ENCODE results near the gene IDH3A. TPM values are rescaled to one million over a fixed set of nuclear protein-coding genes. Genes with fewer than 3 reads are reported as not detected.

IDH3A gene
- total RNA-seq, 3 donors from 2014 or later (not counting 1 experiment from before 2014, with no cell fraction given) = 43.5 to 55.1 (median 53.3) TPM

DNA sequence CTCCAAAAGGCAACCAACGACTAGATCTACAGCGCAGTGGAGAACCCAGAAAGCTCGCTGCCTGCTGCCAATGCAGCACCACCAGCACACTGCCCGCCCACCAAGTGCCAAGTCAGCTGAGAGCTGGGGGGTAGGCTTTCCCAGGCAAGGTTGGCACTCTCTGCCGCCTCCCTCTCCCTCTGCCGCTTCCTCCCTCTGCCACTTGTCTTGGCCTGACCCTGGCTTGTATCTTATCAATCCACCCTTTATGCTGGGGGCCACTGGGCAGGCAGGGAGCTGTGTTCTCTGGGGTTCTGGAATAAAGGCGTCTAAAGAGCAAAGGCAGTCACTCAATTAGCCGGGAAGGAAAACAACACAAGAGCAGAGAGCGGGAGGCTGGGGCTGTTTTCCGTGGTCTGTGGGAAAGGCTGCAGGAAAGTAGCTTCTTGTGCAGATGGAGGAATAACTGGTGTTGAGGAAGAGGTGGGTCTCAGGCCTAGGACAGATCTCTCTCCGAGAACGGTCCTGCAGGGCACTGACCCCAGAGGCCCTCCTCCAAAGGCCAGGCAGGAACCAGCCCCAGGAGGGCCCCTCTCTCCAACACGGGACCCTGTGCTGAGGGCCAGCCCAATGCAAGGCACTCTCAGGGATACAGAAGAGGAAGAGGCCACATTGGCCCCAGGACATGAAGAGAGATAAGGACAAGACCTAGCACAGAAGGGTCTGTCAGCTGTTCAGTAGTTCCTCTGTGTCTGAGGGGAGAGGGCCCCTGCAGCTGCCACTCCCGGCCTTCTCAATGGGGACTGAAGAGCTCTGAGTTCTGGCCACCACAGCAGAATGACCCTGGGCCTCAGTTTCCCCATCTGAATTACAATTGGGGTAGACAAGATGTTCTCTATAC lies 54.4 kb downstream of the IDH3A start:
- TF ChIP-seq CTCF (IDR thresholded peaks at IDR 0.05) = no peak
- ATAC-seq = no peak
- Histone ChIP-seq H3K4me3 (ENCODE audit: low read length) (no peak overlapping the region), H3K9me3 (ENCODE audit: control insufficient read depth, insufficient read depth, low read length) (no peaks in the 10 kb centered on the region), H3K4me1 (ENCODE audit: control insufficient read depth, insufficient read depth, low read length) (no peaks in the 10 kb centered on the region), H3K36me3 (ENCODE audit: control insufficient read depth, insufficient read depth, low read length) (no peaks in the 10 kb centered on the region), H3K27ac (ENCODE audit: low read length) (no peak overlapping the region), H3K27me3 (ENCODE audit: control insufficient read depth, insufficient read depth, low read length) (no peaks in the 10 kb centered on the region)
- no peak for DNase-seq
- WGBS (ENCODE audit: insufficient coverage) = 88% methylated on average over 14 of the region's 14 CpGs
- Mint-ChIP-seq H3K4me3 (no peak overlapping the region), H3K4me1 (no peaks in the 10 kb centered on the region), H3K27ac (no peak overlapping the region), H3K9me3 (no peaks in the 10 kb centered on the region), H3K36me3 (no peaks in the 10 kb centered on the region), H3K27me3 (ENCODE audit: low read depth in 2 of 2) (peaks cover 0 to 2% of the 10 kb centered on the region in 2 donors)
- intact Hi-C loops (cut with micrococcal nuclease) = no loop called here

DNA sequence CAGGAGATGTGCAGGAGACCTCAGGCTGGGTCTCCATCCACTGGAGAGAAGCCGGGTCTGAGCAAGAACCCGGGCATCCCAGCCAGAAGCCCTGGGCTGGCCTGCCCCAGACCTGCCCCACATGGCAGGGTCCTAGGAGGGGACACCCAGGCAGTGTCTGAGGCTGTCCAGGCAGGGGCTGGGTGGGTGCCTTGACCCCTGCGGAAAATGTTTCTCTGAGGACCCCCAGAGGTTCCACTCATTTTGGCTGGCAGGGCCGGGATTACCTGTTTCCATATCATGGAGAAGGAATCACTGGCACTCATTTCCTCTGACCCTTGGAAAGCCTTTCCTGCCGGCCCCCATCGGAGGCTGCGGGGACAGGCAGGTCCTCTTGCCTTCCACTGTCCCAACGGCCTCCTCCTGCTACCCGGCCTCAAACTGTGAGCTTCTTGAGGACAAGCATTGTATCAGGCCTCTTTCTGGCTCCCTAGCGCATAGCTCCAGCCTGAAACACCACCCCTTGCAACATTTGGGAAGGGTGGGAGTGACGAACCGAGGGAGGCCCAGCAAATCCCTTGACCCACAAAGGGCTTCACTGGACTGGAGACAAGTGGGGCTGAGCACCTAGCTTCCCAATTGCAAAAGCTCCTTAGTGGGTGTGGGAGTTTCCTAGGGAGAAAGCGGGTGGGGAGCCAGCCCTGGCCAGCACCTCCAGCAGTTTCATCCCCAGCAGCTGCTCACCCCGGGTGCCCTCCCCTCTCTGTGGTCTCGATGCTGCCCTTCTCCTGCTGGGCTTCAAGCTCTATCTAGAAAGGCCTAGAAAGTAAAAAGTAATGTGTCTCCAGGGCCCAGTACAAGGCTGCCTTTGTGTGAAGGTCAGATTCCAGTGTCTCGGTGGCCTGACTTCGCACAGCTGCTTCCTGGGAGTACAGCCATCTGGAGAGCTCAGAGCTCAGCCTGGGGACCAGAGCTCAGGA lies 55.5 kb downstream of the IDH3A start:
- Histone ChIP-seq H3K4me1 (ENCODE audit: control insufficient read depth, insufficient read depth, low read length) (no peaks in the 10 kb centered on the region), H3K9me3 (ENCODE audit: control insufficient read depth, insufficient read depth, low read length) (no peaks in the 10 kb centered on the region), H3K36me3 (ENCODE audit: control insufficient read depth, insufficient read depth, low read length) (no peaks in the 10 kb centered on the region), H3K27ac (ENCODE audit: low read length) (no peak overlapping the region), H3K4me3 (ENCODE audit: low read length) (no peak overlapping the region), H3K27me3 (ENCODE audit: control insufficient read depth, insufficient read depth, low read length) (no peaks in the 10 kb centered on the region)
- 93% methylated on average over 17 of the region's 17 CpGs for WGBS (ENCODE audit: insufficient coverage)
- H3K27me3 Mint-ChIP-seq (ENCODE audit: low read depth in 2 of 2) = peaks cover 0 to 2% of the 10 kb centered on the region in 2 donors
- H3K27ac Mint-ChIP-seq = no peak overlapping the region
- H3K36me3 Mint-ChIP-seq = no peaks in the 10 kb centered on the region
- ATAC-seq (no peak), DNase-seq (no peak)
- H3K4me1 Mint-ChIP-seq = no peaks in the 10 kb centered on the region
- TF ChIP-seq CTCF (IDR thresholded peaks at IDR 0.05) = no peak
- H3K9me3 Mint-ChIP-seq = no peaks in the 10 kb centered on the region
- intact Hi-C loops (cut with micrococcal nuclease) = no loop called here
- H3K4me3 Mint-ChIP-seq = no peak overlapping the region

DNA sequence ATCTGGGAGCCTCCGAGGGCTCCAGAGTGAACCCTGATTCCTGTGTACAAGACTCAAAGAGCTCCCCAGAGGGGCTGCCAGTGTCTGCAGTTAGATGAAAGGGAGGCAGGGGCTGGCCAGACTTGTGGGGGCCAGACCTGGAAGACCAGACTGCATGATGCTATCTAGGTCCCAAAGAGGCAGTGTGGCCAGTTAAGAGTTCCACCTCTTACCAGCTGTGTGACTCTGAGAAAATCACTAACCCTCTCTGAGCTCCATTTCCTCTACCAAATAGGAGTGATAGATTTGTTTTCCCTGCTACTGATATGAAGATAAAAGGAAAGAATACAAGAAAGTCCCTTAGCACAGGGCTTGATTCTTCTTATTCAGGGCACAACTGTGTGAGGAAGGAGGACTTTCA lies 56.2 kb downstream of the IDH3A start:
- no peaks in the 10 kb centered on the region for H3K9me3 Mint-ChIP-seq
- H3K36me3 Mint-ChIP-seq = no peaks in the 10 kb centered on the region
- no peaks in the 10 kb centered on the region for H3K27me3 ChIP-seq (ENCODE audit: control insufficient read depth, insufficient read depth, low read length)
- H3K4me3 Mint-ChIP-seq = no peak overlapping the region
- peaks cover 0 to 2% of the 10 kb centered on the region in 2 donors for H3K27me3 Mint-ChIP-seq (ENCODE audit: low read depth in 2 of 2)
- intact Hi-C loops (cut with micrococcal nuclease) = no loop called here
- DNase-seq (no peak), ATAC-seq (no peak)
- no peak overlapping the region for H3K4me3 ChIP-seq (ENCODE audit: low read length)
- TF ChIP-seq CTCF (IDR thresholded peaks at IDR 0.05) = no peak
- no peaks in the 10 kb centered on the region for H3K4me1 ChIP-seq (ENCODE audit: control insufficient read depth, insufficient read depth, low read length)
- no peaks in the 10 kb centered on the region for H3K36me3 ChIP-seq (ENCODE audit: control insufficient read depth, insufficient read depth, low read length)
- 93% methylated on average over 1 of the region's 1 CpG for WGBS (ENCODE audit: insufficient coverage)
- H3K9me3 ChIP-seq (ENCODE audit: control insufficient read depth, insufficient read depth, low read length) = no peaks in the 10 kb centered on the region
- no peaks in the 10 kb centered on the region for H3K4me1 Mint-ChIP-seq
- no peak overlapping the region for H3K27ac ChIP-seq (ENCODE audit: low read length)
- no peak overlapping the region for H3K27ac Mint-ChIP-seq

Data from natural killer cell (primary cell).